Uterus (tissue), 2 donors: ENCODE data around the gene SMG9.

Experiments used
- CTCF ChIP-seq, 4 experiments: fragments of 200-600 bp in 2 of 4; fragments of 450-650 bp in 2 of 4; sonication (generic) in 2 of 4; IDR thresholded peaks; one replicate each; pipeline ENCODE4 v1.5.1; 2016 to 2019; ENCODE audit warnings: antibody characterized with exemption in 4 of 4, mild to moderate bottlenecking in 2 of 4, moderate library complexity in 1 of 4
- POLR2A ChIP-seq, 2 donors: fragments of 450-650 bp; IDR thresholded peaks; one replicate each; pipeline ENCODE4 v1.6.1; 2016; ENCODE audit warnings: antibody characterized with exemption in 2 of 2, mild to moderate bottlenecking in 1 of 2, moderate library complexity in 1 of 2

GRCh38 chr19:43775299-43775890 lies 20.6 kb upstream of the SMG9 start:
- TF ChIP-seq CTCF (IDR thresholded peaks at IDR 0.05) (no peak), POLR2A (IDR thresholded peaks at IDR 0.05) (no peak)
